Activated B cell treated with CpG ODN at 0.5 μM for 24 hours (primary cell): Measurements from ENCODE around the gene ELF4. TPM values are rescaled to one million over a fixed set of nuclear protein-coding genes. Genes with fewer than 3 reads are reported as not detected.

Experiments
- ATAC-seq: fragments of 200-7000 bp; cut with Tn5 transposase; one replicate; pipeline ENCODE4 v1.10.0; 2021; ENCODE audit warnings: low read depth, mild to moderate bottlenecking, moderate library complexity
- CTCF ChIA-PET: fragments of 350-600 bp; sonication (Branson Sonifier 250); formaldehyde crosslinking; loops from one replicate; lab custom pipeline; 2021; ENCODE audit warnings: antibody characterized with exemption; lab: Charles Lee
- POLR2A ChIA-PET: fragments of 350-600 bp; sonication (Branson Sonifier 250); formaldehyde crosslinking; loops from one replicate; lab custom pipeline; 2021; ENCODE audit warnings: antibody characterized with exemption; lab: Charles Lee
- DNase-seq: peaks from one replicate; pipeline ENCODE4 v3.0.0; 2022
- H3K27ac Mint-ChIP-seq: one replicate; pipeline ENCODE4 v1.8.0; 2020; ENCODE audit warnings: mixed read lengths
- H3K27me3 Mint-ChIP-seq: one replicate; pipeline ENCODE4 v1.8.0; 2021; ENCODE audit warnings: mixed read lengths
- H3K36me3 Mint-ChIP-seq: one replicate; pipeline ENCODE4 v1.8.0; 2021; ENCODE audit warnings: low read depth, mixed read lengths
- H3K4me1 Mint-ChIP-seq: one replicate; pipeline ENCODE4 v1.8.0; 2021; ENCODE audit warnings: mixed read lengths
- H3K4me3 Mint-ChIP-seq: one replicate; pipeline ENCODE4 v1.8.0; 2020; ENCODE audit warnings: mild to moderate bottlenecking, mixed read lengths
- H3K9me3 Mint-ChIP-seq: one replicate; pipeline ENCODE4 v1.8.0; 2020; ENCODE audit warnings: mixed read lengths
- intact Hi-C: fragments of 100-400 bp; cut with micrococcal nuclease; formaldehyde crosslinking; loops from one replicate; pipeline ENCODE4 v1.15.1; 2024
- total RNA-seq: library from RNA; stranded (reverse); gene quantifications from 2 replicates; pipeline ENCODE4 v1.2.3, GENCODE V29; 2022
- TF ChIP-seq, protein P1 (sequence below): fragments of 200-600 bp; IDR thresholded peaks from one replicate; pipeline ENCODE4 v1.8.0; 2022; ENCODE audit warnings: antibody characterized with exemption, mild to moderate bottlenecking

ELF4 gene
- total RNA-seq, 1 donor from 2014 or later, result 33.0 TPM

DNA sequence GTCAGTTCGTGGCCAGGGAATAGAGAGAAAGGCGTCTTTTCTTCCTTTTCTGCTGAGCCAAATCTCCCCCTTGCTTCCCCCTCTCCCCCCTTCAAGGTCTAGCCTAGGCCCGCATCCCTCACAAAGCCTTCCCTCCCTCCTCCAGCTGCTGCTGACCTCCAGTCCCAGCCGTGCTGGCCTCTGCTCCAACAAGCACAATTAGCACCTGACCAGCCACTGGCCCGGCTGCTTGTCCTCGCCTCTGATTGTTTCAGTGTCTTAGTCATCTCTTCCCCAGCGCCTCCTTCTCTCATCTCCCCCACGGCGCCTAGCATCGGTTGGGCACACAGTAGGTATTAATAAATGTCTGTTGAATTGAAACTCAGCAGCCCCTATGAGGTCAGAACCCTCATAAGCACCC, 4.2 kb downstream of the ELF4 start:
- no peak overlapping the region for H3K4me3 Mint-ChIP-seq
- peaks cover 63% of the 10 kb centered on the region for H3K4me1 Mint-ChIP-seq
- ChIA-PET POLR2A (interaction anchor here (0.6 kb wide), 1 partner anchor 505 kb away, joined by 4 read pairs; no protein-coding TSS in a partner anchor), CTCF (no interaction called here)
- intact Hi-C loops, result loop anchor here (5.0 kb wide), 1 partner anchor 796 kb away; the partner anchor contains the start of gene ENOX2
- peak overlapping the region; percentile 56 for H3K27ac Mint-ChIP-seq
- peaks cover 11% of the 10 kb centered on the region for H3K36me3 Mint-ChIP-seq
- DNase-seq (no peak), ATAC-seq (no peak)
- no peaks in the 10 kb centered on the region for H3K27me3 Mint-ChIP-seq
- TF ChIP-seq, protein P1, sequence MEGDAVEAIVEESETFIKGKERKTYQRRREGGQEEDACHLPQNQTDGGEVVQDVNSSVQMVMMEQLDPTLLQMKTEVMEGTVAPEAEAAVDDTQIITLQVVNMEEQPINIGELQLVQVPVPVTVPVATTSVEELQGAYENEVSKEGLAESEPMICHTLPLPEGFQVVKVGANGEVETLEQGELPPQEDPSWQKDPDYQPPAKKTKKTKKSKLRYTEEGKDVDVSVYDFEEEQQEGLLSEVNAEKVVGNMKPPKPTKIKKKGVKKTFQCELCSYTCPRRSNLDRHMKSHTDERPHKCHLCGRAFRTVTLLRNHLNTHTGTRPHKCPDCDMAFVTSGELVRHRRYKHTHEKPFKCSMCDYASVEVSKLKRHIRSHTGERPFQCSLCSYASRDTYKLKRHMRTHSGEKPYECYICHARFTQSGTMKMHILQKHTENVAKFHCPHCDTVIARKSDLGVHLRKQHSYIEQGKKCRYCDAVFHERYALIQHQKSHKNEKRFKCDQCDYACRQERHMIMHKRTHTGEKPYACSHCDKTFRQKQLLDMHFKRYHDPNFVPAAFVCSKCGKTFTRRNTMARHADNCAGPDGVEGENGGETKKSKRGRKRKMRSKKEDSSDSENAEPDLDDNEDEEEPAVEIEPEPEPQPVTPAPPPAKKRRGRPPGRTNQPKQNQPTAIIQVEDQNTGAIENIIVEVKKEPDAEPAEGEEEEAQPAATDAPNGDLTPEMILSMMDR, result no peak
- H3K9me3 Mint-ChIP-seq, result no peaks in the 10 kb centered on the region

DNA sequence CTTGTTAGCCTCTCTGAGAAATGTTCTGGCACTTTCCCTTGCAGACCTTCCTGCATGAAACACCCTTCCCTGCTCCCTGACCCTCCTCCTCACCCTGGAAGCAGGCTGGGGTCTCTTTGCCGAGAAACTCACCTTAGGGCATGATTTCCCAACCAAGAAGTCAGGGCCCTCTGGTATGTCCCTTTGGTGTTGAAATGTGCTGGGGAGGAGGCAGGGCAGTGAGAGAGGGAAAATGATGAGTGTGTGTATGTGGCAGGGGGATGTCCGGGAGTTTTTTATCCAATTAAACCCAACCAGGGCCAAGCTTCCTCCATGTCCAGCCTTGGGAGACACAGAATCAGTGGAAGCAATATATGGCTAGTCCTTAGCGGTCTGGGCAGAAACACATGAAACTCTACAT, 5.1 kb downstream of the ELF4 start:
- H3K27ac Mint-ChIP-seq, result peak overlapping the region; percentile 41
- ChIA-PET CTCF (no interaction called here), POLR2A (no interaction called here)
- DNase-seq, result no peak
- TF ChIP-seq, protein P1, result no peak
- no peak for ATAC-seq
- H3K9me3 Mint-ChIP-seq, result no peaks in the 10 kb centered on the region
- H3K4me1 Mint-ChIP-seq, result peaks cover 71% of the 10 kb centered on the region
- H3K27me3 Mint-ChIP-seq, result no peaks in the 10 kb centered on the region
- peak overlapping the region; percentile 32 for H3K4me3 Mint-ChIP-seq
- intact Hi-C loops, result loop anchor here (5.0 kb wide), 1 partner anchor 797 kb away; the partner anchor contains the start of gene ENOX2
- H3K36me3 Mint-ChIP-seq, result peaks cover 14% of the 10 kb centered on the region

DNA sequence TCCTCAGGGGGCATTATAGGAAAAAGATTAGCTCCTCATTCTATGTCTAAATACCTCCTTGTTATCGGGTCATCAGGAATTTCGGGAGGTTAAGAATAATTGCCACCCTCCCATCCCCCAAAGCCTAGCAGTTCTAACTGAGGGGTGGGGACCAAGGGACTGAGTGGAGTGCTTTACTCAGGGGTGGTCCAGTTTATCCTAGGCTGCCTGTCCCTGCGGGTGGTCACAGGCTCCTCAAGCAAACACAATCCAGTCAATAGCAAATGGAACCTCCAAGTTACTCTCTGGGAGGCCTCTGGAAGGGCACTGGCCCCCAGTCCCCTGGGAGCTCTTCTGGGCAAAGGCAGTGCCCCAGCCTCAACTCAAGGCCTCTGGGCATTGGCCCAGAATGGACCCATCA, 6.7 kb downstream of the ELF4 start:
- DNase-seq (no peak), ATAC-seq (no peak)
- intact Hi-C loops, result no loop called here
- TF ChIP-seq, protein P1, result no peak
- H3K27ac Mint-ChIP-seq, result no peak overlapping the region
- no peaks in the 10 kb centered on the region for H3K27me3 Mint-ChIP-seq
- peaks cover 73% of the 10 kb centered on the region for H3K4me1 Mint-ChIP-seq
- H3K36me3 Mint-ChIP-seq, result peaks cover 14% of the 10 kb centered on the region
- H3K9me3 Mint-ChIP-seq, result no peaks in the 10 kb centered on the region
- ChIA-PET POLR2A (interaction anchor here (0.8 kb wide), 1 partner anchor 19 kb away, joined by 3 read pairs; no protein-coding TSS in a partner anchor), CTCF (no interaction called here)
- H3K4me3 Mint-ChIP-seq, result no peak overlapping the region

DNA sequence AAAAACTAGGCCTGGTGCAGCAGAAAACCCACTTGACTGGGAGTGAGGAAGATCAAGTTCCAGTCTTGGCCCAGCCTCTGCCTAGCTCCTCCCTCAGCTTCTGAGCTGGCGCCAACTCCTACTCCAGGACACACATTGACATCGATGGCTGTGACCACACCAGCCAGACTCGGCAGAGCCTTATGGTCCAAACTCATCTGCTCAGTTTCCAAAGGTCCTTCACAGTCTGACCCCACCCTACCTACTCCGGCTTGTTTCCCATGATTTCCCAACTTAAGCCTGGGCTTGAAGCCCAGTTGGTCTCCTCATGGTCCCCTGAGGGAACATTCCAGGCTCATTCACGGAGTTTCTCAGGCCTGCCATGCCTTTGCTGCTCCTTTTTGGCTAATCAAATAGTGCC, 10.1 kb downstream of the ELF4 start:
- DNase-seq (no peak), ATAC-seq (no peak)
- TF ChIP-seq, protein P1, result no peak
- H3K4me1 Mint-ChIP-seq, result peaks cover 63% of the 10 kb centered on the region
- ChIA-PET CTCF (interaction anchor here (1.1 to 1.3 kb wide), 2 partner anchors 21 to 39 kb away, joined by 3 read pairs; no protein-coding TSS in a partner anchor), POLR2A (no interaction called here)
- H3K36me3 Mint-ChIP-seq, result peaks cover 8% of the 10 kb centered on the region
- intact Hi-C loops, result no loop called here
- H3K27me3 Mint-ChIP-seq, result no peaks in the 10 kb centered on the region
- H3K27ac Mint-ChIP-seq, result peak overlapping the region; percentile 18
- no peaks in the 10 kb centered on the region for H3K9me3 Mint-ChIP-seq
- no peak overlapping the region for H3K4me3 Mint-ChIP-seq

DNA sequence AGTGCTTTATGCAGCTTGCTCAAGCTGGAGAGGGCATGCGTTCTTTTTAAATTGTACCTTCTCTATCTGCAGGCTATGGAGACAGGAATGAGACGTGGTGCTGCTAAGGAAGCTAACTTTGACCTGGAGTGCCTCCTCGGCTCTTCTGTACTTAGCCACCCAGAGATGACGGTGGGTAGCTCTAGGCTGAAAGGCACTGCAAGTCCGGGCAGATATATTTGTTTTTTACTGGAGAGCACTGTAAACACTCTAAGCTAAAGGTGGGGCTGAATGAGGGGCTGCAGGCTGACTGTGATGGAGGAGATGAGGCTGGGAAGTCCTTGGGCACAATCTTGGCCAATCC, 12.1 kb downstream of the ELF4 start:
- ATAC-seq, result no peak
- peaks cover 63% of the 10 kb centered on the region for H3K4me1 Mint-ChIP-seq
- H3K9me3 Mint-ChIP-seq, result no peaks in the 10 kb centered on the region
- no peak overlapping the region for H3K27ac Mint-ChIP-seq
- DNase-seq, result no peak
- peaks cover 3% of the 10 kb centered on the region for H3K36me3 Mint-ChIP-seq
- TF ChIP-seq, protein P1, result no peak
- POLR2A ChIA-PET, result interaction anchor here (0.6 to 1.0 kb wide), 2 partner anchors 14 to 324 kb away, joined by 4 read pairs; no protein-coding TSS in a partner anchor
- CTCF ChIA-PET, result interaction anchor here (2.3 kb wide), 1 partner anchor 18 kb away, joined by 7 read pairs; no protein-coding TSS in a partner anchor
- intact Hi-C loops, result no loop called here
- no peaks in the 10 kb centered on the region for H3K27me3 Mint-ChIP-seq
- H3K4me3 Mint-ChIP-seq, result peak overlapping the region; percentile 28
